GM23338 (cell line): ENCODE data around the gene ZNF415. TPM values are rescaled to one million over a fixed set of nuclear protein-coding genes. Genes with fewer than 3 reads are reported as not detected.

Experiments
- ATAC-seq: fragments of 200-7000 bp; cut with Tn5 transposase; 3 replicates; pipeline ENCODE4 v1.9.1; 2020
- DNase-seq: peaks from one replicate; pipeline ENCODE4 v3.0.0-alpha.2; 2015; ENCODE audit warnings: low spot score
- H2AFZ ChIP-seq: fragments of 200-600 bp; sonication (generic); 2 replicates; pipeline ENCODE4 v1.8.0; 2016; ENCODE audit warnings: antibody characterized with exemption, mild to moderate bottlenecking, moderate library complexity
- H3F3A ChIP-seq: fragments of 200-600 bp; sonication (generic); replicated peaks from 2 replicates; pipeline ENCODE4 v1.8.0; 2017; ENCODE audit warnings: antibody characterized with exemption, mixed run types, low read depth
- H3K27ac ChIP-seq: fragments of 200-600 bp; sonication (generic); 2 replicates; pipeline ENCODE4 v1.6.1; 2016; ENCODE audit warnings: low read depth
- H3K27me3 ChIP-seq: fragments of 200-600 bp; sonication (generic); 2 replicates; pipeline ENCODE4 v1.8.0; 2016; ENCODE audit warnings: mild to moderate bottlenecking, mixed run types, moderate library complexity; ENCODE audit not compliant: insufficient read depth
- H3K36me3 ChIP-seq: fragments of 200-600 bp; sonication (generic); 2 replicates; pipeline ENCODE4 v1.8.0; 2016; ENCODE audit warnings: mild to moderate bottlenecking; ENCODE audit not compliant: insufficient read depth
- H3K4me1 ChIP-seq: fragments of 200-600 bp; sonication (generic); 2 replicates; pipeline ENCODE4 v1.8.0; 2016; ENCODE audit warnings: mild to moderate bottlenecking, moderate library complexity; ENCODE audit not compliant: insufficient read depth
- H3K4me2 ChIP-seq: fragments of 200-600 bp; sonication (generic); 2 replicates; pipeline ENCODE4 v1.7.1; 2017; ENCODE audit warnings: mixed run types
- H3K4me3 ChIP-seq: fragments of 200-600 bp; sonication (generic); 2 replicates; pipeline ENCODE4 v1.6.1; 2016; ENCODE audit warnings: mixed run types
- H3K79me2 ChIP-seq: fragments of 200-600 bp; sonication (generic); replicated peaks from 2 replicates; pipeline ENCODE4 v1.8.0; 2017; ENCODE audit warnings: mild to moderate bottlenecking; ENCODE audit not compliant: insufficient read depth
- H3K9me2 ChIP-seq: fragments of 200-600 bp; sonication (generic); 2 replicates; pipeline ENCODE4 v1.8.0; 2017; ENCODE audit not compliant: insufficient read depth
- H4K20me1 ChIP-seq: fragments of 200-600 bp; sonication (generic); replicated peaks from 2 replicates; pipeline ENCODE4 v1.8.0; 2017; ENCODE audit warnings: mild to moderate bottlenecking; ENCODE audit not compliant: insufficient read depth
- H3K27ac Mint-ChIP-seq: 2 replicates; pipeline ENCODE4 v1.8.0; 2020; ENCODE audit warnings: inconsistent platforms, mild to moderate bottlenecking, moderate library complexity, mixed read lengths
- H3K27me3 Mint-ChIP-seq: 3 replicates; pipeline ENCODE4 v1.8.0; 2022; ENCODE audit warnings: low read depth, mild to moderate bottlenecking, moderate library complexity, mixed read lengths, inconsistent platforms; ENCODE audit not compliant: insufficient read depth, poor library complexity
- H3K36me3 Mint-ChIP-seq: 3 replicates; pipeline ENCODE4 v1.8.0; 2021; ENCODE audit warnings: low read depth, mild to moderate bottlenecking, inconsistent platforms, moderate library complexity, mixed read lengths
- H3K4me1 Mint-ChIP-seq: 3 replicates; pipeline ENCODE4 v1.8.0; 2020; ENCODE audit warnings: mild to moderate bottlenecking, inconsistent platforms, mixed read lengths
- H3K4me3 Mint-ChIP-seq: 3 replicates; pipeline ENCODE4 v1.8.0; 2021; ENCODE audit warnings: moderate library complexity, mild to moderate bottlenecking, inconsistent platforms, mixed read lengths
- H3K9me3 Mint-ChIP-seq: 3 replicates; pipeline ENCODE4 v1.8.0; 2020; ENCODE audit warnings: moderate library complexity, mild to moderate bottlenecking, inconsistent platforms, mixed read lengths
- CREB1 ChIP-seq: fragments of 250-450 bp; sonication (Bioruptor Pico); IDR thresholded peaks from 2 replicates; pipeline ENCODE4 v1.5.0; 2020; ENCODE audit warnings: low read depth, mild to moderate bottlenecking, moderate library complexity
- CTCF ChIP-seq, 2 experiments: fragments of 200-600 bp in 1 of 2; sonication (generic) in 1 of 2; conservative IDR thresholded peaks; 2 replicates each; pipeline versions ENCODE4 v1.5.1 to v1.6.1; 2016 to 2017; ENCODE audit warnings: antibody characterized with exemption in 2 of 2, low read depth in 2 of 2, mild to moderate bottlenecking in 2 of 2, moderate library complexity in 1 of 2
- ETS1 ChIP-seq: IDR thresholded peaks from 2 replicates; pipeline ENCODE4 v1.6.1; 2016; ENCODE audit warnings: antibody characterized with exemption
- EZH2 ChIP-seq: fragments of 200-600 bp; sonication (generic); IDR thresholded peaks from one replicate; pipeline ENCODE4 v1.8.0; 2017; ENCODE audit warnings: antibody characterized with exemption, mild to moderate bottlenecking, low read depth; ENCODE audit not compliant: unreplicated experiment
- EZH2phosphoT487 ChIP-seq: fragments of 200-600 bp; sonication (generic); IDR thresholded peaks from one replicate; pipeline ENCODE4 v1.8.1; 2018; ENCODE audit warnings: antibody characterized with exemption; ENCODE audit not compliant: unreplicated experiment
- JUNB ChIP-seq: IDR thresholded peaks from one replicate; pipeline ENCODE4 v1.6.1; 2016; ENCODE audit warnings: antibody characterized with exemption; ENCODE audit not compliant: unreplicated experiment
- NANOG ChIP-seq: IDR thresholded peaks from 2 replicates; pipeline ENCODE4 v1.6.1; 2016; ENCODE audit warnings: antibody characterized with exemption, borderline replicate concordance
- POLR2AphosphoS5 ChIP-seq: IDR thresholded peaks from 2 replicates; pipeline ENCODE4 v1.6.1; 2016; ENCODE audit warnings: antibody characterized with exemption, low read depth
- REST ChIP-seq: IDR thresholded peaks from one replicate; pipeline ENCODE4 v1.6.1; 2018; ENCODE audit warnings: antibody characterized with exemption; ENCODE audit not compliant: unreplicated experiment
- STAT1 ChIP-seq: IDR thresholded peaks from one replicate; pipeline ENCODE4 v1.6.1; 2016; ENCODE audit warnings: antibody characterized with exemption; ENCODE audit not compliant: unreplicated experiment
- ZNF114 ChIP-seq: fragments of 250-450 bp; sonication (Bioruptor Pico); IDR thresholded peaks from 2 replicates; pipeline ENCODE4 v1.5.0; 2020; ENCODE audit warnings: mild to moderate bottlenecking, moderate library complexity
- ZNF331 ChIP-seq: fragments of 250-450 bp; sonication (Bioruptor Pico); IDR thresholded peaks from 2 replicates; pipeline ENCODE4 v1.5.0; 2020; ENCODE audit warnings: low read depth, mild to moderate bottlenecking, moderate library complexity
- ZNF462 ChIP-seq: fragments of 250-450 bp; sonication (Bioruptor Pico); IDR thresholded peaks from 2 replicates; pipeline ENCODE4 v1.5.0; 2020; ENCODE audit warnings: mild to moderate bottlenecking, moderate library complexity
- polyA plus RNA-seq: library from polyadenylated mRNA; unstranded; fragments of >200 nt; fragmentation: Nextera tagmentation; extraction: Ambion mirVana; gene quantifications from 2 replicates; pipeline ENCODE4 v1.2.1, GENCODE V29; 2016
- total RNA-seq: library from RNA; depleted of rRNA; stranded (reverse); fragments of >200 nt; shearing (Covaris generic); gene quantifications from 2 replicates; pipeline ENCODE4 v1.2.3, GENCODE V29; 2014

Gene ZNF415
- total and polyA plus RNA-seq, 2 experiments from 2014 or later: 9.2 to 9.3 TPM

- Histone ChIP-seq H3K79me2 (0 out of 2 replicates have a peak, but pooled peaks cover 14% of the 10 kb centered on the region), H4K20me1 (peaks cover 16% of the 10 kb centered on the region), H3K4me3 (peak overlapping the region; percentile 60), H3F3A (no peaks in the 10 kb centered on the region), H3K36me3 (no peaks in the 10 kb centered on the region), H3K4me1 (peaks cover 5% of the 10 kb centered on the region; the same call in 1 of the 2 replicates), H3K27me3 (0 out of 2 replicates have a peak, but pooled peaks cover 3% of the 10 kb centered on the region), H2AFZ (no peak overlapping the region), H3K4me2 (peak overlapping the region; percentile 75), H3K9me2 (no peaks in the 10 kb centered on the region), H3K27ac (no peak overlapping the region)
- H3K4me3 Mint-ChIP-seq: peak overlapping the region; percentile 79
- peak; percentile 44 for ATAC-seq
- TF ChIP-seq ETS1: no peak
- no peak for TF ChIP-seq EZH2
- no peak for TF ChIP-seq STAT1
- no peak for TF ChIP-seq EZH2phosphoT487
- no peak for TF ChIP-seq NANOG
- no peak for TF ChIP-seq JUNB
- no peak for TF ChIP-seq CTCF (conservative IDR thresholded peaks at IDR 0.05; ENCODE audit: low read depth in 2 of 2)
- no peak for TF ChIP-seq ZNF462 (CRISPR knock-in tag)
- no peak for TF ChIP-seq CREB1 (CRISPR knock-in tag)
- TF ChIP-seq REST: no peak
- TF ChIP-seq POLR2AphosphoS5: no peak
- TF ChIP-seq ZNF331: no peak
- TF ChIP-seq ZNF114: no peak
- no peak overlapping the region for H3K27ac Mint-ChIP-seq
- DNase-seq: peak; percentile 42
- peaks cover 26% of the 10 kb centered on the region for H3K36me3 Mint-ChIP-seq
- peaks cover 17% of the 10 kb centered on the region for H3K27me3 Mint-ChIP-seq
- peaks cover 10% of the 10 kb centered on the region for H3K4me1 Mint-ChIP-seq
- peaks cover 17% of the 10 kb centered on the region for H3K9me3 Mint-ChIP-seq
These were observed 24.9 kb upstream of the ZNF415 start for GRCh38 chr19:53157626-53158025.
